ENCODE measurements around the gene CA5A.

DNA sequence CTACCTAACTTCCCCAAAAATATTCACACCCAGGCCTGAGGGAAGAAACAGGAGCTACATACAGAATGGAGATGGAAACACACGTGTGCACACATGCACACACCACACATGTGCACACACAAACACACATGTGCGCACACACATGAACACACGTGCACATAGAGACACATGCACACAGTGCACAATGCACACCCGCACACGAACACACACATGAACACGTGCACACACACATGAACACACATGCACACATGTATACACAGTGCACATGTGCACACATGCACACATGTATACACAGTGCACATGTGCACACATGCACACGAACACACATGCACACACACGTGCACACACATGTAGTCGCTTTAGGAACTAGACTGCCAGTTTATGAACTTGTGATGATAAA is 18.8 kb downstream of the CA5A start:
- TF ChIP-seq EP300 (IDR thresholded peaks at IDR 0.05) (no peak), POLR2AphosphoS5 (IDR thresholded peaks at IDR 0.05) (no peak), POLR2A (IDR thresholded peaks at IDR 0.05) (no peak)
- TF ChIP-seq, protein P1, sequence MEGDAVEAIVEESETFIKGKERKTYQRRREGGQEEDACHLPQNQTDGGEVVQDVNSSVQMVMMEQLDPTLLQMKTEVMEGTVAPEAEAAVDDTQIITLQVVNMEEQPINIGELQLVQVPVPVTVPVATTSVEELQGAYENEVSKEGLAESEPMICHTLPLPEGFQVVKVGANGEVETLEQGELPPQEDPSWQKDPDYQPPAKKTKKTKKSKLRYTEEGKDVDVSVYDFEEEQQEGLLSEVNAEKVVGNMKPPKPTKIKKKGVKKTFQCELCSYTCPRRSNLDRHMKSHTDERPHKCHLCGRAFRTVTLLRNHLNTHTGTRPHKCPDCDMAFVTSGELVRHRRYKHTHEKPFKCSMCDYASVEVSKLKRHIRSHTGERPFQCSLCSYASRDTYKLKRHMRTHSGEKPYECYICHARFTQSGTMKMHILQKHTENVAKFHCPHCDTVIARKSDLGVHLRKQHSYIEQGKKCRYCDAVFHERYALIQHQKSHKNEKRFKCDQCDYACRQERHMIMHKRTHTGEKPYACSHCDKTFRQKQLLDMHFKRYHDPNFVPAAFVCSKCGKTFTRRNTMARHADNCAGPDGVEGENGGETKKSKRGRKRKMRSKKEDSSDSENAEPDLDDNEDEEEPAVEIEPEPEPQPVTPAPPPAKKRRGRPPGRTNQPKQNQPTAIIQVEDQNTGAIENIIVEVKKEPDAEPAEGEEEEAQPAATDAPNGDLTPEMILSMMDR (IDR thresholded peaks at IDR 0.05) = no peak

Data from sigmoid colon (tissue), 4 donors.